ENCODE measurements around the gene HBP1.

Gene HBP1

DNA sequence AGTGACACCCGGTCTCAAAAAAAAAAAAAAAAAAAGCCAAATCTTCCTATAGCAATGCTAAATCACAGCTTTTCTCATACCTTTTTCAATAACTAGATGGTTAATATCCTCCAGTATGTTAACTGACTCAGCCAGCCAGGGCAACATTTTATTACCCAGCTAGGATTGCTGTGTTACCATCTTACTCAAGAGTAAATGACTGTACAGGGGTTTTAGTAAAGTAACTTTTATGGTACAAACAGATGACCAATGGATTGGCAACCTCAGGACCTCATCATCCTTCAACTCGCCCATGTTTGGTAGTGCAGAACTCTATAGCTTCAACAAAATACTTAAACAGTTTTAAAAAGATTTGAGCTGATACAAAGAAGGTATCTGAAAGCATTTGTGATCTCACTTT, 59.5 kb downstream of the HBP1 start:
- no peak for DNase-seq
- no peak overlapping the region for H3K27ac Mint-ChIP-seq
- no peak overlapping the region for H3K4me3 Mint-ChIP-seq
- no peaks in the 10 kb centered on the region for H3K9me3 Mint-ChIP-seq
- no peaks in the 10 kb centered on the region for H3K27me3 Mint-ChIP-seq (ENCODE audit: low read depth, poor library complexity)
- peaks cover 38% of the 10 kb centered on the region for H3K4me1 Mint-ChIP-seq
- peaks cover 14% of the 10 kb centered on the region for H3K36me3 Mint-ChIP-seq (ENCODE audit: low read depth)
- TF ChIP-seq CTCF (IDR thresholded peaks at IDR 0.05) = no peak

GRCh38 chr7:107230334-107230733, 61.5 kb downstream of the HBP1 start:
- peaks cover 21% of the 10 kb centered on the region for H3K4me1 Mint-ChIP-seq
- peaks cover 14% of the 10 kb centered on the region for H3K36me3 Mint-ChIP-seq (ENCODE audit: low read depth)
- no peak overlapping the region for H3K27ac Mint-ChIP-seq
- DNase-seq = no peak
- no peak overlapping the region for H3K4me3 Mint-ChIP-seq
- H3K9me3 Mint-ChIP-seq = no peaks in the 10 kb centered on the region
- TF ChIP-seq CTCF (IDR thresholded peaks at IDR 0.05) = no peak
- H3K27me3 Mint-ChIP-seq (ENCODE audit: low read depth, poor library complexity) = no peaks in the 10 kb centered on the region

- no peak overlapping the region for H3K4me3 Mint-ChIP-seq
- H3K27me3 Mint-ChIP-seq (ENCODE audit: low read depth, poor library complexity) = no peaks in the 10 kb centered on the region
- peaks cover 6% of the 10 kb centered on the region for H3K4me1 Mint-ChIP-seq
- TF ChIP-seq CTCF (IDR thresholded peaks at IDR 0.05) = no peak
- H3K9me3 Mint-ChIP-seq = no peaks in the 10 kb centered on the region
- DNase-seq = no peak
- H3K36me3 Mint-ChIP-seq (ENCODE audit: low read depth) = peaks cover 14% of the 10 kb centered on the region
- no peak overlapping the region for H3K27ac Mint-ChIP-seq
Measured at GRCh38 chr7:107232568-107233090, 63.8 kb downstream of the HBP1 start.

DNA sequence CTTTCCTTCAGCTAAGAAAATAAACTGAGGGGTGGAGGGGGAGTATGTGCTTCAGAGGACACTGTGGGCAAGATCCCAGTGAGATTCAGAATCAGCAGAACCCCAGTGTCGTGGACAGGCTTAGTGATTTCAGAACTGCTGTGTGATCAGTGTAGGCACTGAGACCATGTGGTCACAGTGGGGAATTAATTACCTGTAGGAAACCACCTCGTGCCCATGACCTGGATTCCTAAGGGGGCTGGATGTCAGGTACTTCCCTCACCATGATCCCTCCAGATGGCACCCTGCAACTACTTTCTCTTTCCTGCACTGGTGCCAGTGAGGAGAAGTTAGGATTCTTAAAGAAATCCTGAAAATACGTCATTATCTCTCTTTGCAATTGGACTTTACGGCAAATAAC, 64.4 kb downstream of the HBP1 start:
- H3K9me3 Mint-ChIP-seq = no peaks in the 10 kb centered on the region
- H3K4me3 Mint-ChIP-seq = no peak overlapping the region
- TF ChIP-seq CTCF (IDR thresholded peaks at IDR 0.05) = no peak
- peaks cover 6% of the 10 kb centered on the region for H3K4me1 Mint-ChIP-seq
- no peak for DNase-seq
- H3K27me3 Mint-ChIP-seq (ENCODE audit: low read depth, poor library complexity) = no peaks in the 10 kb centered on the region
- H3K36me3 Mint-ChIP-seq (ENCODE audit: low read depth) = peaks cover 14% of the 10 kb centered on the region
- H3K27ac Mint-ChIP-seq = no peak overlapping the region

DNA sequence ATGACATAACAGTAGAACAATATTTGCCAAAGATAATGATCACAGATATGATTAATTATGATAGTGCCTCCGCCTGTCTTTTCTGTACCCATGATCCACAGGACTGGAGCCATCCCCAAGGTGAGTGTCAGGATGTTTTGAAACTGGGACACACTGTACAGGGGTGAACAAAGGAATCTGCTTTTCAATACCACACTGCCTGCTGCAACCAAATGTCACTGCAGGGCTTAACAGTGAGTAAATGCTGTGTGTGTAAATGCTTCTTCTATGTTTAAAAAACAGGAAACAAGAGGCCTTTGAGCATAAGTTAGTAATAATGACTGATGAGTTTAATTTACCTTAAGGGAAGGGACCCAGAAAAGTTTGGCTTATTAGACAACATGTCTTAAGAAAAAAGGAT, 65.2 kb downstream of the HBP1 start:
- no peak for DNase-seq
- no peak for TF ChIP-seq CTCF (IDR thresholded peaks at IDR 0.05)
- Mint-ChIP-seq H3K4me3 (no peak overlapping the region), H3K36me3 (ENCODE audit: low read depth) (peaks cover 7% of the 10 kb centered on the region), H3K9me3 (no peaks in the 10 kb centered on the region), H3K27ac (no peak overlapping the region), H3K27me3 (ENCODE audit: low read depth, poor library complexity) (no peaks in the 10 kb centered on the region), H3K4me1 (peaks cover 6% of the 10 kb centered on the region)

- H3K27ac Mint-ChIP-seq = no peak overlapping the region
- no peak for DNase-seq
- H3K4me1 Mint-ChIP-seq = peaks cover 6% of the 10 kb centered on the region
- no peak overlapping the region for H3K4me3 Mint-ChIP-seq
- H3K9me3 Mint-ChIP-seq = no peaks in the 10 kb centered on the region
- peaks cover 4% of the 10 kb centered on the region for H3K36me3 Mint-ChIP-seq (ENCODE audit: low read depth)
- no peaks in the 10 kb centered on the region for H3K27me3 Mint-ChIP-seq (ENCODE audit: low read depth, poor library complexity)
- TF ChIP-seq CTCF (IDR thresholded peaks at IDR 0.05) = no peak
Measured at GRCh38 chr7:107234436-107234835, 65.6 kb downstream of the HBP1 start.

Data from nephron progenitor cell (in vitro differentiated cells).